ENCODE results near the gene EPHA10.

EPHA10 gene

GRCh38 chr1:37682334-37682987 is 82.5 kb downstream of the EPHA10 start:
- H3K27me3 Mint-ChIP-seq (ENCODE audit: low read depth): peaks cover 4% of the 10 kb centered on the region
- no peaks in the 10 kb centered on the region for H3K9me3 Mint-ChIP-seq
- no peak overlapping the region for H3K27ac Mint-ChIP-seq
- H3K4me3 Mint-ChIP-seq: no peak overlapping the region
- TF ChIP-seq CTCF (IDR thresholded peaks at IDR 0.05; ENCODE audit: unreplicated experiment in 3 of 3): peak; percentile 89 to 94 (median 91)
- peaks cover 46% of the 10 kb centered on the region for H3K36me3 Mint-ChIP-seq (ENCODE audit: low read depth)
- H3K4me1 Mint-ChIP-seq: no peaks in the 10 kb centered on the region

GRCh38 chr1:37680933-37681332 is 84.0 kb downstream of the EPHA10 start:
- Mint-ChIP-seq H3K4me1 (peaks cover 14% of the 10 kb centered on the region), H3K27ac (no peak overlapping the region), H3K4me3 (no peak overlapping the region), H3K36me3 (ENCODE audit: low read depth) (peaks cover 36% of the 10 kb centered on the region), H3K27me3 (ENCODE audit: low read depth) (peaks cover 11% of the 10 kb centered on the region), H3K9me3 (no peaks in the 10 kb centered on the region)
- no peak for TF ChIP-seq CTCF (IDR thresholded peaks at IDR 0.05; ENCODE audit: unreplicated experiment in 3 of 3)

- Mint-ChIP-seq H3K9me3 (no peaks in the 10 kb centered on the region), H3K27me3 (ENCODE audit: low read depth) (peaks cover 15% of the 10 kb centered on the region), H3K27ac (no peak overlapping the region), H3K4me3 (no peak overlapping the region), H3K36me3 (ENCODE audit: low read depth) (peaks cover 16% of the 10 kb centered on the region), H3K4me1 (peaks cover 25% of the 10 kb centered on the region)
- no peak for TF ChIP-seq CTCF (IDR thresholded peaks at IDR 0.05; ENCODE audit: unreplicated experiment in 3 of 3)
Measured at GRCh38 chr1:37677808-37678207, 87.1 kb downstream of the EPHA10 start.

- peak overlapping the region; percentile 15 to 80 (median 65) for H3K27ac Mint-ChIP-seq
- H3K9me3 Mint-ChIP-seq: no peaks in the 10 kb centered on the region
- TF ChIP-seq CTCF (IDR thresholded peaks at IDR 0.05; ENCODE audit: unreplicated experiment in 3 of 3): no peak
- peaks cover 22% of the 10 kb centered on the region for H3K27me3 Mint-ChIP-seq (ENCODE audit: low read depth)
- no peak overlapping the region for H3K4me3 Mint-ChIP-seq
- H3K4me1 Mint-ChIP-seq: peaks cover 25% of the 10 kb centered on the region
- peaks cover 13% of the 10 kb centered on the region for H3K36me3 Mint-ChIP-seq (ENCODE audit: low read depth)
Measured at GRCh38 chr1:37677143-37677439, 87.8 kb downstream of the EPHA10 start.

- TF ChIP-seq CTCF (IDR thresholded peaks at IDR 0.05; ENCODE audit: unreplicated experiment in 3 of 3): no peak
- Mint-ChIP-seq H3K4me3 (peak overlapping the region in 2 of 3 experiments; percentile 2 to 38), H3K27ac (peak overlapping the region; percentile 15 to 80 (median 65)), H3K36me3 (ENCODE audit: low read depth) (peaks cover 12% of the 10 kb centered on the region), H3K27me3 (ENCODE audit: low read depth) (peaks cover 28% of the 10 kb centered on the region), H3K4me1 (peaks cover 25% of the 10 kb centered on the region), H3K9me3 (no peaks in the 10 kb centered on the region)
Measured at GRCh38 chr1:37676281-37677142, 88.4 kb downstream of the EPHA10 start.
